Ovary (tissue), 9 donors: ENCODE results near the gene HEXIM1. TPM values are rescaled to one million over a fixed set of nuclear protein-coding genes. Genes with fewer than 3 reads are reported as not detected.
"Not testable (repeated sequence)": the region's sequence is repeated elsewhere in the genome, so short reads cannot be mapped to it uniquely, and the experiment has no call there.

ENCODE experiments used
- DNase-seq, 5 donors: peaks; one replicate each; pipeline ENCODE4 v3.0.0-alpha.2; 2019 to 2020
- H3K27ac ChIP-seq, 2 donors: fragments of 200-600 bp; one replicate each; pipeline versions ENCODE4 v1.5.1 to v1.8.0; 2019 to 2022
- H3K27me3 ChIP-seq: fragments of 200-600 bp; one replicate; pipeline ENCODE4 v1.8.0; 2022
- H3K36me3 ChIP-seq: fragments of 200-600 bp; sonication (generic); one replicate; pipeline ENCODE4 v1.5.1; 2019
- H3K4me1 ChIP-seq: one replicate; pipeline ENCODE4 v1.8.1; 2013; ENCODE audit warnings: mild to moderate bottlenecking, moderate library complexity; ENCODE audit not compliant: insufficient read depth
- H3K4me3 ChIP-seq: fragments of 200-600 bp; sonication (generic); one replicate; pipeline ENCODE4 v1.5.1; 2017
- H3K9me3 ChIP-seq, 2 donors: fragments of 200-600 bp in 1 of 2; sonication (generic) in 1 of 2; one replicate each; pipeline versions ENCODE4 v1.5.1 to v1.8.1; 2013 to 2019; ENCODE audit warnings: mild to moderate bottlenecking in 1 of 2, moderate library complexity in 1 of 2
- CTCF ChIP-seq, 3 donors: fragments of 450-650 bp in 2 of 3; fragments of 200-600 bp in 1 of 3; IDR thresholded peaks; one replicate each; pipeline versions ENCODE4 v1.5.1 to v1.8.0; 2016 to 2022; ENCODE audit warnings: antibody characterized with exemption in 3 of 3, mild to moderate bottlenecking in 1 of 3
- EP300 ChIP-seq: sonication (generic); formaldehyde crosslinking; IDR thresholded peaks from one replicate; pipeline ENCODE4 v1.6.1; 2017; ENCODE audit warnings: antibody characterized with exemption
- POLR2A ChIP-seq: fragments of 450-650 bp; IDR thresholded peaks from one replicate; pipeline ENCODE4 v1.6.1; 2017; ENCODE audit warnings: antibody characterized with exemption, mild to moderate bottlenecking, moderate library complexity
- WGBS, 3 donors: extraction: QIAGEN DNeasy Blood & Tissue Kit in 1 of 3; methylation state at CpG; one replicate each; pipeline versions ENCODE4 v1.1.5 to v1.1.7; 2013 to 2017; 5-methylcytosine and 5-hydroxymethylcytosine counted together
- intact Hi-C, 4 donors: fragments of 100-400 bp; cut with DNase I; formaldehyde crosslinking; loops; one replicate each; pipeline versions ENCODE4 v1.11.0 to v1.15.1; 2022 to 2023
- polyA plus RNA-seq, 2 donors: library from polyadenylated mRNA; stranded (reverse); fragments of 200-250 nt in 1 of 2; fragments of 350-450 nt in 1 of 2; fragmentation: Illumina TruSeq in 1 of 2; extraction: RNeasy Lipid Tissue Mini Kit (QIAGEN cat#74804) in 1 of 2; gene quantifications; one replicate each; pipeline ENCODE4 v1.2.3, GENCODE V29; 2013 to 2014
- total RNA-seq, 7 donors: library from RNA; depleted of rRNA in 2 of 7; stranded (reverse); fragments of >200 nt in 2 of 7; fragmentation: NEBNext Ultra II Directional in 3 of 7; extraction: Animal tissue kit (Norgen Biotek cat#: 25700) in 3 of 7; gene quantifications; one replicate each; pipeline versions ENCODE4 v1.1.0 to v1.2.4, GENCODE V29; 2016 to 2023
- donor health status: DM: no; HTN: no; CAD: no; lungs with moderate emphysema.
- donor health status: DM: no; HTN: no; CAD: no.
- donor health status: Bipolar disorder and iron deficiency.
- donor health status: DM: yes; HTN: yes; CAD: no.
- donor health status: DM: no; HTN: no; CAD: no.
- donor health status: DM: yes; HTN: yes; CAD: no.

HEXIM1 gene
- total and polyA plus RNA-seq, 9 donors: 14.4 to 37.8 (median 26.9) TPM

- 76 to 87% (median 85%) methylated on average over 31 to 45 of the region's 45 CpGs for WGBS, 3 donors
- no peak for TF ChIP-seq CTCF (IDR thresholded peaks at IDR 0.05)
- no peak for TF ChIP-seq EP300
- no peak for TF ChIP-seq POLR2A
- no peaks in the 10 kb centered on the region for H3K36me3 ChIP-seq
- H3K9me3 ChIP-seq: no peaks in the 10 kb centered on the region
- DNase-seq: peak in 1 of 5 donors; percentile 28
- no peak overlapping the region for H3K27ac ChIP-seq
- H3K27me3 ChIP-seq: no peaks in the 10 kb centered on the region
- intact Hi-C loops: loop anchor here in 1 of 4 donors (10.0 kb wide), 1 partner anchor 196 kb away; no protein-coding TSS in a partner anchor
- no peak overlapping the region for H3K4me3 ChIP-seq
- peaks cover 12% of the 10 kb centered on the region for H3K4me1 ChIP-seq
Measured at GRCh38 chr17:45121055-45121454, 27.2 kb upstream of the HEXIM1 start.

- H3K4me1 ChIP-seq: peaks cover 24% of the 10 kb centered on the region
- intact Hi-C loops: loop anchor here in 1 of 4 donors (10.0 kb wide), 1 partner anchor 198 kb away; no protein-coding TSS in a partner anchor
- 89 to 91% (median 91%) methylated on average over 6 of the region's 6 CpGs for WGBS, 3 donors
- no peak for DNase-seq
- H3K27ac ChIP-seq: peak overlapping the region in 1 of 2 donors; percentile 25
- no peak overlapping the region for H3K4me3 ChIP-seq
- TF ChIP-seq EP300 (no peak), POLR2A (no peak), CTCF (IDR thresholded peaks at IDR 0.05) (no peak)
- no peaks in the 10 kb centered on the region for H3K9me3 ChIP-seq
- no peaks in the 10 kb centered on the region for H3K36me3 ChIP-seq
- H3K27me3 ChIP-seq: no peaks in the 10 kb centered on the region
Measured at GRCh38 chr17:45123076-45123770, 25.1 kb upstream of the HEXIM1 start.

GRCh38 chr17:45123930-45124796 lies 24.1 kb upstream of the HEXIM1 start:
- no peak overlapping the region for H3K4me3 ChIP-seq
- no peak for TF ChIP-seq EP300
- TF ChIP-seq CTCF (IDR thresholded peaks at IDR 0.05): no peak
- no peak for TF ChIP-seq POLR2A
- no peaks in the 10 kb centered on the region for H3K36me3 ChIP-seq
- H3K27me3 ChIP-seq: no peaks in the 10 kb centered on the region
- H3K9me3 ChIP-seq: no peaks in the 10 kb centered on the region
- H3K27ac ChIP-seq: peak overlapping the region; percentile 25 to 47
- WGBS, 3 donors: 59 to 69% (median 65%) methylated on average over 15 of the region's 15 CpGs
- intact Hi-C loops: loop anchor here in 1 of 4 donors (10.0 kb wide), 1 partner anchor 199 kb away; no protein-coding TSS in a partner anchor
- peak; percentile 71 to 81 (median 78) for DNase-seq
- peaks cover 27% of the 10 kb centered on the region for H3K4me1 ChIP-seq

GRCh38 chr17:45124797-45125122 lies 23.5 kb upstream of the HEXIM1 start:
- H3K4me3 ChIP-seq, H3K27me3 ChIP-seq, DNase-seq, H3K36me3 ChIP-seq, H3K9me3 ChIP-seq: not testable (repeated sequence)
- Histone ChIP-seq H3K4me1 (peaks cover 31% of the 10 kb centered on the region), H3K27ac (peak overlapping the region in 1 of 2 donors; percentile 47)
- WGBS, 3 donors: 67 to 74% (median 74%) methylated on average over 5 of the region's 5 CpGs
- intact Hi-C loops: loop anchor here in 2 of 4 donors (5.0 to 10.0 kb wide), 2 partner anchors 200 to 342 kb away; no protein-coding TSS in a partner anchor
